Activated CD8-positive, alpha-beta memory T cell treated with anti-CD3 and anti-CD28 coated beads, Interleukin-2, amount 50 U/mL, for 24 hours (primary cell): ENCODE measurements around the gene C11orf97.
"Not testable (repeated sequence)": the region's sequence is repeated elsewhere in the genome, so short reads cannot be mapped to it uniquely, and the experiment has no call there.

Experiments
- DNase-seq: peaks from one replicate; pipeline ENCODE4 v3.0.0-alpha.2; 2020; ENCODE audit errors: extremely low read depth

The C11orf97 gene

DNA sequence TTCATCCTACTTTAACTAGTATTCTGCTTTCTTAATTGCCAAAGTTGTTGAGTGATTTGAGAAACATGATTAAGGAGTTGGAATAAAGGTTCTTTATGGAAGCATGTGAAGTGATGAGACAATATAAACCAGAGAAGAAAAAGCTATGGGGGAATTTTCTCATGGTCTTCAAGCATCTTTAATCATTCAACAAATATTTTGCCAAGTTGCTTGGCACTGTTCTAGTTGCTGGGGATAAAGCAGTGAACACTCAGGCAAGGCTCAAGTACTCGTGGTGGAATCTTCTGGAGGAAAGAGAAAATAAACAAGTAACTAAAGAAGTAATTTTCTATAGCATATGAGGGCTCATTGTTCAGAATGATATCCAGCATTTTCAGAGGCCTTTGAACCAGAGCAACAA, 45.7 kb downstream of the C11orf97 start:
- no peak for DNase-seq

DNA sequence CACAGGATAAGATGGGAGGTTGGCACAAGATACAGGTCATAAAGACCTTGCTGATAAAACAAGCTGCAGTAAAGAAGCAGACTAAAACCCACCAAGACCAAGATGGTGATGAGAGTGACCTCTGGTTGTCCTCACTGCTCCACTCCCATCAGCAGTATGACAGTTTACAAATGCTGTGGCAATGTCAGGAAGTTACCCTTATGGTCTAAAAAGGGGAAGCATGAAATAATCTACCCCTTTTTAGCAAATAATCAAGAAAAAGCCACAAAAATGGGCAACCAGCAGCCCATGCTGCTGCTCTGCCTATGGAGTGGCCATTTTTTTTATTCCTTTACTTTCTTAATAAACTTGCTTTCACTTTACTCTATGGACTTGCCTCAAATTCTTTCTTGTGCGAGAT, 46.2 kb downstream of the C11orf97 start:
- no peak for DNase-seq

DNA sequence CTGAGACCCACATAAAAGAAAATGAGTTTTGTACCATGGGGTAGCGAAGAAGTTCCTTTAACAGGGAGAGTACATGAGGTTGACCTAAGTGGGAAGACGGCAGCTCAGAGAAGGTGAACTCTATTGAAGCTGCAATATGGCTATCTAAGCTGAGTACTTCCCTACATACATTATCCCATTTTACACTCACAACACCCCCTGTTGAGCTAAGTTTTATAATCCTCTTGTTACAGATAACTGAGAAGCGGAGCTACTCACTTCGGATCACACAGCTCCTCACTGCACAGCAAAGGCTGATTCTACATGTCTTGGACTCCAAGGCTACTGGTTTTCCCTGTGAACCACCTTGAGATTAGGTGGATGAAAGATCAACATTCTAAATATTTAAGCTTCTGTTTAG, 46.7 kb downstream of the C11orf97 start:
- no peak for DNase-seq

- DNase-seq = no peak
Measured at GRCh38 chr11:94559361-94559760, 47.1 kb downstream of the C11orf97 start.

- DNase-seq = no peak
Measured at GRCh38 chr11:94560834-94561233, 48.6 kb downstream of the C11orf97 start.

GRCh38 chr11:94563176-94563847, 51.1 kb downstream of the C11orf97 start:
- DNase-seq = no peak

DNA sequence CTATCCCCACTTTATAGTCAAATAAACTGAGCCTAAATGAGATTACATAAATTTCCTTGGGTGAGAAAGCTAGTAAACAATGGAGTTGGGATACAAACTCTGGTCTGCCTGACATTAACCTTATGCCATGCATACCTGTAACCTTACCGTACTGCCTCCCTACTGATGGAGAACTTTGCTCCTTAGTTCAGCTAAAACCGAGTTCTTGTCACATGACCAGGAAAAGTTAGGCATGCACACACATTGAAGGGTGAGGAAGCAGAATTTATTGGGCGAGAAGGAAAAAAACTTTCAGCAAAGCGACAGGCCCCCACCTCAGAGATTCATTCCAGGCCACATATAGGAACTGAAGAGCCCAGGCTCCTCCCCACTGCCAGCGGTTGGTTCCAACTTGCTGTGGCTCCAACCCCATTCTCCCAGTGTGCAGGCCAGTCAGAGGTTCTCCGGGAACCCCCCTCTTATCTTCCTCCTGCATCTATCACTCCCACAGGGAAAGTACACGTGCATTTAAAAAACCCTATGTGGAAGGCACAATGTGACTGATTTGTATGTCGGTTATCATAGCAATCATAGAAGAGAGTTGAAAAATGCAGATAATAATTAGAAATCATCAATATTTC, 51.7 kb downstream of the C11orf97 start:
- no peak for DNase-seq

DNA sequence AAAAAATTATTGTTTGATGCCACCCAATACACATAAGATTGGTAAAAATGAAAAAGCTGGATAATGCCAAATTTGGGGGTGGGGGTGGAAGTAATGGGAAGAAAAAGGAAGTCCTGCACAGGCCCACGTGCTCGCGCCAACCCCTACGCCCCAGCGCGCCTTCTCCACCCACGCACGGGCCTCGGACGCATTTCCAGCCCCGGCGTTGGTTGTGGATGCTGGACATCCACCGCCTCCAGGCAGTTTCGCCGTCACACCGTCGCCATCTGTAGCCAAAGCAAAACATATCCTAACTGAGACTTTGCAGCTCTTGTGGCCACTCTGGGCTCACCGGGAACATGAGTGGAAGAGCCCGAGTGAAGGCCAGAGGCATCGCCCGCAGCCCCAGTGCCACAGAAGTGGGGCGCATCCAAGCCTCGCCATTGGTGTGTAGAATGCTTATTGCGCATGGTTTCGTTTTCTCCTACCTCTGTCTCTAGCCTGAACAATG, 55.0 kb downstream of the C11orf97 start, which contains the start of gene PIWIL4:
PIWIL4 (plus strand) TSS at position 188 of the 490 bp plus-strand sequence; CDS start at position 339, 151 bp downstream.
- DNase-seq = no peak

DNA sequence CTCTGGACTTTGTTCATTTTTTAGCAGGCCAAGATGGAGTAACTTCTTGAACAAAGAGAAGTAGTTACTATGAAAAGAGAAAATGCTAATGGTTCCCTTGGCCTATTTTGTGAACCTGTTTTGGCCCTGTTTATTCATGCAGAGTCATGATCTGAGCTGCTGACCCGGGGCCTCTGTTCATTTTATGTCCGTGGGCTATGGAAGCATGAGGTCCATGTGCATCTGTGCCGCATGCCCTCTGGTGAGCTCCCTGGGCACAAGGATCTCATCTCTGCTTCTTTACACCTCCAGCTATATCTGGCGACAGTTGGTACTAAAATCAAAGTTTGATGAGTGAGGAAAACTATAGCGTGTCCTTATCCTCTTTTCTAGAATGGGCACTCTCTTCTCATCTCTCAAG, 55.9 kb downstream of the C11orf97 start:
- no peak for DNase-seq

DNA sequence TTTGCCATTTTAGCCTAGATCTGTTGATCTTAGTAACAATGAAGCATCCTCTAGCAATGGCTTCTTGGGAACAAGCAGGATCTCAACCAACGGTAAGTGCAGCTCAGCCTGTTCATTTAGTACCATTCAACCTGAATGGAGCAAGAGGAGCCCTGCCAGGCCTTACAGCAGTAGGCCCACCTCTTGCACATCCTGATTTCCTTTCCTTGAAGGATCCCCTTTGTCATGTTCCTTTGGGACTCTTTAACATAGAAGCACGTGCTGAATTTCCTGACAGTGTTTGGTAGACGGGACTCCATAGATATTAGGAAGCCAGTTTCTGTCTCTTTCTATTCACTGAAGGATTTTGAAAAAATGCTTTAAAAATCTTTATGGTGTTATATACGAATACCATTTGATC, 56.5 kb downstream of the C11orf97 start:
- no peak for DNase-seq

DNA sequence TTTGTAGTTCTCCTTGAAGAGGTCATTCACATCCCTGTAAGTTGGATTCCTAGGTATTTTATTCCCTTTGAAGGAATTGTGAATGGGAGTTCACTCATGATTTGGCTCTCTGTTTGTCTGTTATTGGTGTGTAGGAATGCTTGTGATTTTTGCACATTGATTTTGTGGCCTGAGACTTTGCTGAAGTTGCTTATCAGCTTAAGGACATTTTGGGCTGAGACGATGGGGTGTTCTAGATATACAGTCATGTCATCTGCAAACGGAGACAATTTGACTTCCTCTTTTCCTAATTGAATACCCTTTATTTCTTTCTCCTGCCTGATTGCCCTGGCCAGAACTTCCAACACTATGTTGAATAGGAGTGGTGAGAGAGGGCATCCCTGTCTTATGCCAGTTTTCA, 60.7 kb downstream of the C11orf97 start:
- not testable (repeated sequence) for DNase-seq

- no peak for DNase-seq
Measured at GRCh38 chr11:94574193-94574961, 62.1 kb downstream of the C11orf97 start.

GRCh38 chr11:94576306-94576705, 64.0 kb downstream of the C11orf97 start:
- no peak for DNase-seq

DNA sequence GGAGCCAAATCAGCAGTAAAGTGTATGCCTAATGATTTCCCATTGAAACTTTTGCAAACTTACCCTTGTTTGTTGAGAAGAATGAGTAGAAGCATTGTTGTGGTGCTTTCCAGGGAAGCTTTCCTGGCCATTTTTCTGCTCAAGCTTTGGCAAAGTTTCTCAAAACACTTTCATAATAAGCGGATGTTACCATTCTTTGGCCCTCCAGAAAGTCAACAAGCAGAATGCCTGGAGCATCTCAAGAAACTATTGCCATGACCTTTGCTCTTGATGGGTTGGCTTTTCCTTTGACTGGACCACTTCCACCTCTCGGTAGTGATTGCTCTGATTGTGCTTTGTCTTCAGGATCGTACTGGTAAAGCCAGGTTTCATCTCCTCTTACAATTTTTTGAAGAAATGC, 65.6 kb downstream of the C11orf97 start:
- DNase-seq = no peak
